Central memory CD8-positive, alpha-beta T cell (primary cell): Measurements from ENCODE around the gene TTC3.

Source experiments
- ATAC-seq: fragments of 150-1000 bp; cut with Tn5 transposase; replicated peaks from 2 replicates; pipeline ENCODE4 v1.10.0; 2022; ENCODE audit warnings: mild to moderate bottlenecking, moderate FRiP score, moderate number of reproducible peaks; ENCODE audit not compliant: poor library complexity, severe bottlenecking; ENCODE audit errors: extremely low read depth
- DNase-seq, 2 donors: peaks; one replicate each; pipeline ENCODE4 v3.0.0; 2021; ENCODE audit warnings: low spot score in 2 of 2
- H3K27ac Mint-ChIP-seq: one replicate; pipeline ENCODE4 v1.8.0; 2022; ENCODE audit warnings: low read depth, mild to moderate bottlenecking, moderate library complexity, mixed read lengths
- H3K27me3 Mint-ChIP-seq: one replicate; pipeline ENCODE4 v1.8.0; 2022; ENCODE audit warnings: mixed read lengths
- H3K36me3 Mint-ChIP-seq: one replicate; pipeline ENCODE4 v1.8.0; 2022; ENCODE audit warnings: mild to moderate bottlenecking, moderate library complexity, mixed read lengths; ENCODE audit not compliant: insufficient read depth
- H3K4me1 Mint-ChIP-seq: one replicate; pipeline ENCODE4 v1.8.0; 2022; ENCODE audit warnings: mixed read lengths
- H3K4me3 Mint-ChIP-seq: one replicate; pipeline ENCODE4 v1.8.0; 2022; ENCODE audit warnings: mild to moderate bottlenecking, moderate library complexity, mixed read lengths
- H3K9me3 Mint-ChIP-seq: one replicate; pipeline ENCODE4 v1.8.0; 2022; ENCODE audit warnings: mixed read lengths

The TTC3 gene

DNA sequence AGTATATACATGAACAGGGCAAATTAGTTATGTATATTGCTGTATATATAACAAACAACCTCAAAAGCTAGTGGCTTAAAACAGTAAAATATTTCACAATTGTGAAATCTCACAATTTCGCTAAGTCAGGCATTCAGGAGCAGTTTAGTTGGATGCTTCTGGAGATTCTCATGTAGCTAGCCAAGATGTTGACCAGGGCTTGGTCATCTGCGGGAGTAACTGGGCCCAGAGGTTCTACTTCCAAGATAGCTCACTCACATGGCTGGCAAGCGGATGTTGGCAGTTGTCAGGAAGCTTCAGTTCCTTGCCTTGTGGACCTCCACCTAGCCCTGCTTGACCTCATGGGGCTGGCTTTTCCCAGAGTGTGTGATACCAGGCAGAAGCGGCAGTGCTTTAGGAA lies 95.6 kb downstream of the TTC3 start:
- peaks cover 47% of the 10 kb centered on the region for H3K36me3 Mint-ChIP-seq
- DNase-seq: no peak
- H3K27me3 Mint-ChIP-seq: no peaks in the 10 kb centered on the region
- no peaks in the 10 kb centered on the region for H3K9me3 Mint-ChIP-seq
- no peak overlapping the region for H3K27ac Mint-ChIP-seq
- H3K4me1 Mint-ChIP-seq: no peaks in the 10 kb centered on the region
- H3K4me3 Mint-ChIP-seq: no peak overlapping the region
- no peak for ATAC-seq

GRCh38 chr21:37172646-37173045 lies 99.6 kb downstream of the TTC3 start:
- no peak overlapping the region for H3K4me3 Mint-ChIP-seq
- no peaks in the 10 kb centered on the region for H3K4me1 Mint-ChIP-seq
- H3K27me3 Mint-ChIP-seq: no peaks in the 10 kb centered on the region
- peak overlapping the region; percentile 35 for H3K27ac Mint-ChIP-seq
- peaks cover 44% of the 10 kb centered on the region for H3K36me3 Mint-ChIP-seq
- DNase-seq: no peak
- H3K9me3 Mint-ChIP-seq: no peaks in the 10 kb centered on the region
- no peak for ATAC-seq

- Mint-ChIP-seq H3K36me3 (peaks cover 45% of the 10 kb centered on the region), H3K9me3 (peaks cover 4% of the 10 kb centered on the region), H3K4me1 (no peaks in the 10 kb centered on the region), H3K27me3 (no peaks in the 10 kb centered on the region), H3K27ac (no peak overlapping the region), H3K4me3 (no peak overlapping the region)
- DNase-seq (no peak), ATAC-seq (no peak)
Observed at GRCh38 chr21:37176716-37177115, 103.7 kb downstream of the TTC3 start.

DNA sequence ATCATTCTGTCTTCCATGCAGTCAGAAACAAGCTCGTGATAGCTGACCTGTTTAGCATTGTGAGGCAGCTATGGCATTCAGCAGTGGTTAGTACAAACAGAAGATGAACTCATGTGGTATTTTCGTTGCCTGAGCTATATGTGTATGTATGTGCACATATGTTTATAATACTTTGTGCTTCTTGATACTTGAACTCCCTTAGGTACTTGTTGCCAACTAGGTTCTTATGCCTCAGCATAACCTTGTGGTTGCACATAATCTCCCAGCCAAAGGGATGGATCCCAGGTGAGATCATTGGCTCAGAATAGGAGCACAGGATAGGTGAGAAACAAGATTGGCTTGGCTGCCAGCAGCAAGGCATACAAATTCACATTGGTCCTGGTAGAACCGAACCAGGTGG lies 108.0 kb downstream of the TTC3 start:
- H3K36me3 Mint-ChIP-seq: peaks cover 28% of the 10 kb centered on the region
- H3K27me3 Mint-ChIP-seq: no peaks in the 10 kb centered on the region
- H3K4me1 Mint-ChIP-seq: no peaks in the 10 kb centered on the region
- DNase-seq (no peak), ATAC-seq (no peak)
- H3K4me3 Mint-ChIP-seq: no peak overlapping the region
- H3K9me3 Mint-ChIP-seq: peaks cover 4% of the 10 kb centered on the region
- H3K27ac Mint-ChIP-seq: no peak overlapping the region

DNA sequence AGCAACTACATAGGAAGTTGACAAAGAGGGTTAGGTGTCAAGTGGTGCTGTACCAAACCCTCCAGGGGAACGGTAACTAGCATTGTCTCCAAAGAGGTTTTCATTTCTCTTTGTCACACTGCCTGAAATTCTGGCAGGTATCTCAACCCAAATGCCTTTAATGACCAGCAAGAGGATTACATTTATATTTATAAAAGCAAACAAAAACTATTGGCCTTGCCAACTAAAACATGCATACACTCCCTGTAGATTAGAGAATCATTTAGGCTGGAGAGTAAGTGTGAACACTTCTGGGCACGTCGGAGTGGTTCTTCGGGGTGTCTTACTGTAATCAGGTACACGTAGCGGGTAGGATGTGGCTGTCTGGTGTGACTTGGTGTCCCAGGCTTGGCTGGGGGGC lies 109.2 kb downstream of the TTC3 start:
- H3K36me3 Mint-ChIP-seq: peaks cover 31% of the 10 kb centered on the region
- H3K4me1 Mint-ChIP-seq: no peaks in the 10 kb centered on the region
- no peak overlapping the region for H3K4me3 Mint-ChIP-seq
- no peaks in the 10 kb centered on the region for H3K27me3 Mint-ChIP-seq
- no peak overlapping the region for H3K27ac Mint-ChIP-seq
- peaks cover 4% of the 10 kb centered on the region for H3K9me3 Mint-ChIP-seq
- DNase-seq: no peak
- no peak for ATAC-seq

- no peaks in the 10 kb centered on the region for H3K27me3 Mint-ChIP-seq
- H3K4me1 Mint-ChIP-seq: no peaks in the 10 kb centered on the region
- H3K36me3 Mint-ChIP-seq: peaks cover 36% of the 10 kb centered on the region
- H3K4me3 Mint-ChIP-seq: no peak overlapping the region
- no peak for ATAC-seq
- H3K9me3 Mint-ChIP-seq: peaks cover 4% of the 10 kb centered on the region
- DNase-seq: no peak
- H3K27ac Mint-ChIP-seq: no peak overlapping the region
Observed at GRCh38 chr21:37183749-37184148, 110.7 kb downstream of the TTC3 start.

DNA sequence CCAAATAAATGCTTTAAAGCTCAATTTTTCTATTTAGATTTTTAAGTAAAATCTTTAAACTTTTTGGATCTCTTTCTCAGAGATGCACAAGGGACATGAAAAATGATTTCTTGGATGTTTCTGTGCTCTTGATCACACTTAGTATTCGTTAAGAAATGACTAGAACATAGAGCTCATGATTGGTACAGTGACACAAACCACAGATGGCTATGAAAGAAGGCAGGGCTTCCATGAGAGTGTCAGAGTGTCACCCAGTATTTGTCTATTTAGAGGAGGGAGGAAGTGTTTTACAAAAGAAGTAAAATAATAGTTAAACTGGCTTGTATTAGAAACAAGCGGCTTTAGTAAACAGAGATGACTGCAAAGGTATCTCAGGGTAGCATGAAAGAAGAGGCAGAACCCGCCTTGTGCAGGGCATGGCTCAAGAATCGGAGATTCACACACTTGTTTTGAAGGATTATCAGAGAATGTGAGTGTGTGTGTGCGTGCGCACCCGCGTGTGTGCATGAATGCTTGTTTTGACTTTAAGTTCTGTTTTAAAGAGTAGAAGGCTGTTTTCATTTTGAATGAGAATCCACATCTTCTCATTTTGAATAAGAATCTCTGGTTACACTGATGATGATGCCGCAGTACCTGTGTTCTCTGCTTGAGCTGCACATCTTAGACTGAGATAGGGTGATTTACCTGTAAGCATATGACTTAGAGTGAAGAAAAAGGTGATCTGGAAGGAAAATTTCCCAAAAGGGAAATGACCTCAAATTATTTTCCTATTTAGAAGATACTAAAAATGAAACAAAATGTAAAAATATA lies 111.9 kb downstream of the TTC3 start:
- peaks cover 2% of the 10 kb centered on the region for H3K9me3 Mint-ChIP-seq
- H3K36me3 Mint-ChIP-seq: peaks cover 38% of the 10 kb centered on the region
- no peak overlapping the region for H3K4me3 Mint-ChIP-seq
- H3K4me1 Mint-ChIP-seq: no peaks in the 10 kb centered on the region
- no peak overlapping the region for H3K27ac Mint-ChIP-seq
- no peaks in the 10 kb centered on the region for H3K27me3 Mint-ChIP-seq
- DNase-seq (no peak), ATAC-seq (no peak)

DNA sequence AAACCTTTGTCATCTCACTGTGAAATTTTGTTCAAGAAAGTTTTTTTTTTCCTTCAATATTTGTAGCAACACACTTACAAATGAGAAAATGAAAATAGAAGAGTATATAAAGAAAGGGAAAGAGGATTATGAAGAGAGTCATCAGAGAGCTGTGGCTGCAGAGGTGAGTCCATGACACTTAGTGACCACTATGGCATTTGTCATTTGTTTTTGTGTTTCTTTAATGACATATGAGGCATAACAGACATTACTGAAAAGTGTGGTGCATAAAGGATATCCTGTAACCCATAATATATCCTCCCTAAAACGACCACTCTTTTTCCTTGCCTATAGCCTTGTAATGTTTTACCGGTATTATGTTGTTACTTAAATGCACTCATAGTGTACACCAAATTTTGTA lies 113.9 kb downstream of the TTC3 start:
- no peaks in the 10 kb centered on the region for H3K9me3 Mint-ChIP-seq
- H3K27me3 Mint-ChIP-seq: no peaks in the 10 kb centered on the region
- H3K4me3 Mint-ChIP-seq: no peak overlapping the region
- peaks cover 43% of the 10 kb centered on the region for H3K36me3 Mint-ChIP-seq
- peak overlapping the region; percentile 39 for H3K27ac Mint-ChIP-seq
- no peak for DNase-seq
- no peaks in the 10 kb centered on the region for H3K4me1 Mint-ChIP-seq
- no peak for ATAC-seq

- Mint-ChIP-seq H3K27me3 (no peaks in the 10 kb centered on the region), H3K9me3 (no peaks in the 10 kb centered on the region), H3K4me3 (no peak overlapping the region), H3K4me1 (no peaks in the 10 kb centered on the region), H3K36me3 (peaks cover 52% of the 10 kb centered on the region), H3K27ac (no peak overlapping the region)
- ATAC-seq (no peak), DNase-seq (no peak)
Observed at GRCh38 chr21:37188825-37189224, 115.8 kb downstream of the TTC3 start.

- peaks cover 52% of the 10 kb centered on the region for H3K36me3 Mint-ChIP-seq
- H3K4me3 Mint-ChIP-seq: no peak overlapping the region
- no peaks in the 10 kb centered on the region for H3K9me3 Mint-ChIP-seq
- peak overlapping the region; percentile 71 for H3K27ac Mint-ChIP-seq
- H3K4me1 Mint-ChIP-seq: peaks cover 5% of the 10 kb centered on the region
- DNase-seq (no peak), ATAC-seq (no peak)
- H3K27me3 Mint-ChIP-seq: no peaks in the 10 kb centered on the region
Observed at GRCh38 chr21:37192019-37192418, 119.0 kb downstream of the TTC3 start.

- Mint-ChIP-seq H3K36me3 (peaks cover 51% of the 10 kb centered on the region), H3K4me3 (no peak overlapping the region), H3K9me3 (no peaks in the 10 kb centered on the region), H3K27me3 (no peaks in the 10 kb centered on the region), H3K27ac (peak overlapping the region; percentile 71), H3K4me1 (peaks cover 5% of the 10 kb centered on the region)
- DNase-seq: no peak
- ATAC-seq: no peak
Observed at GRCh38 chr21:37193006-37193405, 120.0 kb downstream of the TTC3 start.

GRCh38 chr21:37193676-37194075 lies 120.6 kb downstream of the TTC3 start:
- Mint-ChIP-seq H3K36me3 (peaks cover 50% of the 10 kb centered on the region), H3K4me1 (peaks cover 5% of the 10 kb centered on the region), H3K4me3 (no peak overlapping the region), H3K27me3 (no peaks in the 10 kb centered on the region), H3K27ac (peak overlapping the region; percentile 71), H3K9me3 (no peaks in the 10 kb centered on the region)
- ATAC-seq (no peak), DNase-seq (no peak)

DNA sequence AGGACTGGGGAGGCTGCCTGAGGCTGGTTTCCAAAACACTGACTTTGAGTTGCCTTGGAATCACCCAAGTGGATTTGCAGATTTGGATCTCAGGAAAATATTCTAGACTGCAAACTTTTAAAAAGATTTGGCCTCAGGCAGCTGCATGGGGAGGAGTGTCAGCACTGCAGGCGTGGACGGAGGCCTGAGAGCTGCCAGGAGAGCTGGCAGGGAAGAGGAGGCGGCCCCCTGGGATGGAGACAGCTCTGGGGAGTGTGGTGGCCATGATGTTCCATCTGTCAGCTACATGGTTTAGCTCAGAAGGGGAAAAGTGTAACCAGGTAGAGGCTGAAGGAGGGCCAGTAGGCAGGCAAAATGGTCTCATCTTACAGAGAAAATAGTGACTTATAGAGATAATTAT lies 122.0 kb downstream of the TTC3 start:
- H3K9me3 Mint-ChIP-seq: no peaks in the 10 kb centered on the region
- H3K27ac Mint-ChIP-seq: no peak overlapping the region
- no peaks in the 10 kb centered on the region for H3K27me3 Mint-ChIP-seq
- no peak overlapping the region for H3K4me3 Mint-ChIP-seq
- DNase-seq: no peak
- peaks cover 50% of the 10 kb centered on the region for H3K36me3 Mint-ChIP-seq
- H3K4me1 Mint-ChIP-seq: peaks cover 5% of the 10 kb centered on the region
- ATAC-seq: no peak
